HepG2 (cell line): ENCODE results near the gene TXNRD2. TPM values are rescaled to one million over a fixed set of nuclear protein-coding genes. Genes with fewer than 3 reads are reported as not detected.

ENCODE experiments used
- DNMT3B ChIP-seq: conservative IDR thresholded peaks from 2 replicates; pipeline ENCODE4 v1.6.1; 2016; ENCODE audit warnings: missing biosample characterization, control low read depth
- ELF3 ChIP-seq: IDR thresholded peaks from 2 replicates; pipeline ENCODE4 v1.6.1; 2016; ENCODE audit warnings: missing genetic modification reagents, missing compliant biosample characterization
- FOXJ3 ChIP-seq: sonication (generic); formaldehyde crosslinking; IDR thresholded peaks from 2 replicates; pipeline ENCODE4 v1.4.0; 2020; ENCODE audit warnings: missing genetic modification reagents, mild to moderate bottlenecking, borderline replicate concordance
- GATAD1 ChIP-seq: IDR thresholded peaks from 2 replicates; pipeline ENCODE4 v1.6.1; 2016; ENCODE audit warnings: missing genetic modification reagents, missing compliant biosample characterization
- GATAD2A ChIP-seq: IDR thresholded peaks from 2 replicates; pipeline ENCODE4 v1.6.1; 2016
- ISL2 ChIP-seq: sonication (generic); formaldehyde crosslinking; IDR thresholded peaks from 2 replicates; pipeline ENCODE4 v1.5.0; 2020; ENCODE audit warnings: missing genetic modification reagents
- KDM1A ChIP-seq: IDR thresholded peaks from 2 replicates; pipeline ENCODE4 v1.6.1; 2016; ENCODE audit warnings: missing compliant biosample characterization
- LCORL ChIP-seq, 2 experiments: fragments of 450-650 bp in 1 of 2; sonication (generic) in 1 of 2; formaldehyde crosslinking in 1 of 2; IDR thresholded peaks; 2 replicates each; pipeline versions ENCODE4 v1.5.0 to v1.6.1; 2017 to 2020; ENCODE audit warnings: antibody characterized with exemption in 1 of 2, missing genetic modification reagents in 1 of 2
- MAX ChIP-seq: IDR thresholded peaks from 2 replicates; pipeline ENCODE4 v1.6.1; 2012; ENCODE audit warnings: inconsistent platforms
- MEF2D ChIP-seq: sonication (generic); formaldehyde crosslinking; IDR thresholded peaks from 2 replicates; pipeline ENCODE4 v1.5.1; 2020; ENCODE audit warnings: mild to moderate bottlenecking, missing genetic modification reagents
- MEIS2 ChIP-seq: sonication (generic); formaldehyde crosslinking; IDR thresholded peaks from 2 replicates; pipeline ENCODE4 v1.9.0; 2021; ENCODE audit warnings: mild to moderate bottlenecking, missing genetic modification reagents
- PAXIP1 ChIP-seq: sonication (generic); formaldehyde crosslinking; conservative IDR thresholded peaks from 2 replicates; pipeline ENCODE4 v1.4.0; 2020; ENCODE audit warnings: mild to moderate bottlenecking, missing genetic modification reagents, moderate library complexity
- SPEN ChIP-seq: sonication (generic); formaldehyde crosslinking; IDR thresholded peaks from 2 replicates; pipeline ENCODE4 v1.5.1; 2020; ENCODE audit warnings: low read depth, mild to moderate bottlenecking, missing genetic modification reagents
- TEAD3 ChIP-seq: optimal IDR thresholded peaks from 2 replicates; pipeline ENCODE3; 2016; ENCODE audit warnings: borderline replicate concordance
- ZBTB42 ChIP-seq: sonication (generic); formaldehyde crosslinking; IDR thresholded peaks from 2 replicates; pipeline ENCODE4 v1.5.0; 2020; ENCODE audit warnings: mild to moderate bottlenecking, missing genetic modification reagents
- ZNF331 ChIP-seq: sonication (generic); formaldehyde crosslinking; IDR thresholded peaks from 2 replicates; pipeline ENCODE4 v1.4.0; 2020; ENCODE audit warnings: missing genetic modification reagents
- ZNF33A ChIP-seq: sonication (generic); formaldehyde crosslinking; IDR thresholded peaks from 2 replicates; pipeline ENCODE4 v1.5.1; 2020; ENCODE audit warnings: missing genetic modification reagents, mild to moderate bottlenecking, moderate library complexity, borderline replicate concordance
- ZNF501 ChIP-seq: sonication (generic); formaldehyde crosslinking; IDR thresholded peaks from 2 replicates; pipeline ENCODE4 v1.5.1; 2020; ENCODE audit warnings: mild to moderate bottlenecking, moderate library complexity, missing genetic modification reagents
- polyA plus RNA-seq, 8 experiments: library from polyadenylated mRNA; depleted of rRNA in 3 of 8; stranded (reverse) in 7 of 8; unstranded in 1 of 8; fragments of >200 nt; fragmentation: Illumina TruSeq in 4 of 8; extraction: Trizol in 4 of 8; gene quantifications; 2 replicates each; pipeline versions ENCODE4 v1.2.1 to v1.2.3, GENCODE V29; 2011 to 2016; ENCODE audit warnings: low read depth in 4 of 8, missing spikeins in 1 of 8, mixed read lengths in 1 of 8; ENCODE audit not compliant: insufficient read depth in 1 of 8
- total RNA-seq, 5 experiments: library from RNA; depleted of rRNA; stranded (reverse); fragments of >200 nt; fragmentation: Illumina TruSeq; extraction: Trizol; gene quantifications; 2 replicates each; pipeline ENCODE4 v1.2.3, GENCODE V29; 2016; ENCODE audit warnings: low read depth in 1 of 5
- TF ChIP-seq, protein P1 (sequence below): sonication (generic); formaldehyde crosslinking; IDR thresholded peaks from 2 replicates; pipeline ENCODE4 v1.8.0; 2022; ENCODE audit warnings: mild to moderate bottlenecking, missing genetic modification reagents, moderate library complexity
- TF ChIP-seq, protein P2 (sequence below): IDR thresholded peaks from 2 replicates; pipeline ENCODE4 v1.4.0; 2020; ENCODE audit warnings: mild to moderate bottlenecking, missing genetic modification reagents
- TF ChIP-seq, protein P3 (sequence below): IDR thresholded peaks from 2 replicates; pipeline ENCODE4 v1.6.1; 2018; ENCODE audit warnings: missing genetic modification reagents, mild to moderate bottlenecking, missing compliant biosample characterization

The TXNRD2 gene
- total and polyA plus RNA-seq, 2 of the 13 experiments (the other 11 are each of a cell fraction or from before 2014, with no cell fraction given): 17.5 to 18.6 TPM

- TF ChIP-seq PAXIP1 (CRISPR knock-in tag): peak; percentile 75
- TF ChIP-seq, protein P1, sequence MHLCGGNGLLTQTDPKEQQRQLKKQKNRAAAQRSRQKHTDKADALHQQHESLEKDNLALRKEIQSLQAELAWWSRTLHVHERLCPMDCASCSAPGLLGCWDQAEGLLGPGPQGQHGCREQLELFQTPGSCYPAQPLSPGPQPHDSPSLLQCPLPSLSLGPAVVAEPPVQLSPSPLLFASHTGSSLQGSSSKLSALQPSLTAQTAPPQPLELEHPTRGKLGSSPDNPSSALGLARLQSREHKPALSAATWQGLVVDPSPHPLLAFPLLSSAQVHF: no peak
- 0 out of 2 replicates have a peak, but pooled peaks have one; percentile 34 for TF ChIP-seq GATAD2A (CRISPR knock-in tag)
- peak; percentile 26; the same call in 1 of the 2 replicates for TF ChIP-seq SPEN (CRISPR knock-in tag)
- no peak for TF ChIP-seq FOXJ3 (CRISPR knock-in tag)
- TF ChIP-seq ZBTB42 (CRISPR knock-in tag): no peak
- TF ChIP-seq DNMT3B: no peak
- TF ChIP-seq ZNF501: 0 out of 2 replicates have a peak, but pooled peaks have one; percentile 0
- TF ChIP-seq ELF3 (CRISPR knock-in tag): peak; percentile 41; the same call in 1 of the 2 replicates
- no peak for TF ChIP-seq LCORL (IDR thresholded peaks at IDR 0.05)
- peak; percentile 45; the same call in 1 of the 2 replicates for TF ChIP-seq LCORL (CRISPR knock-in tag; IDR thresholded peaks at IDR 0.05)
- TF ChIP-seq MEIS2 (CRISPR knock-in tag): 0 out of 2 replicates have a peak, but pooled peaks have one; percentile 45
- TF ChIP-seq GATAD1: no peak
- TF ChIP-seq ISL2: 0 out of 2 replicates have a peak, but pooled peaks have one; percentile 25
- peak; percentile 40 for TF ChIP-seq TEAD3
- TF ChIP-seq MEF2D (CRISPR knock-in tag): 0 out of 2 replicates have a peak, but pooled peaks have one; percentile 25
- TF ChIP-seq MAX: peak; percentile 45; the same call in 1 of the 2 replicates
- TF ChIP-seq, protein P2, sequence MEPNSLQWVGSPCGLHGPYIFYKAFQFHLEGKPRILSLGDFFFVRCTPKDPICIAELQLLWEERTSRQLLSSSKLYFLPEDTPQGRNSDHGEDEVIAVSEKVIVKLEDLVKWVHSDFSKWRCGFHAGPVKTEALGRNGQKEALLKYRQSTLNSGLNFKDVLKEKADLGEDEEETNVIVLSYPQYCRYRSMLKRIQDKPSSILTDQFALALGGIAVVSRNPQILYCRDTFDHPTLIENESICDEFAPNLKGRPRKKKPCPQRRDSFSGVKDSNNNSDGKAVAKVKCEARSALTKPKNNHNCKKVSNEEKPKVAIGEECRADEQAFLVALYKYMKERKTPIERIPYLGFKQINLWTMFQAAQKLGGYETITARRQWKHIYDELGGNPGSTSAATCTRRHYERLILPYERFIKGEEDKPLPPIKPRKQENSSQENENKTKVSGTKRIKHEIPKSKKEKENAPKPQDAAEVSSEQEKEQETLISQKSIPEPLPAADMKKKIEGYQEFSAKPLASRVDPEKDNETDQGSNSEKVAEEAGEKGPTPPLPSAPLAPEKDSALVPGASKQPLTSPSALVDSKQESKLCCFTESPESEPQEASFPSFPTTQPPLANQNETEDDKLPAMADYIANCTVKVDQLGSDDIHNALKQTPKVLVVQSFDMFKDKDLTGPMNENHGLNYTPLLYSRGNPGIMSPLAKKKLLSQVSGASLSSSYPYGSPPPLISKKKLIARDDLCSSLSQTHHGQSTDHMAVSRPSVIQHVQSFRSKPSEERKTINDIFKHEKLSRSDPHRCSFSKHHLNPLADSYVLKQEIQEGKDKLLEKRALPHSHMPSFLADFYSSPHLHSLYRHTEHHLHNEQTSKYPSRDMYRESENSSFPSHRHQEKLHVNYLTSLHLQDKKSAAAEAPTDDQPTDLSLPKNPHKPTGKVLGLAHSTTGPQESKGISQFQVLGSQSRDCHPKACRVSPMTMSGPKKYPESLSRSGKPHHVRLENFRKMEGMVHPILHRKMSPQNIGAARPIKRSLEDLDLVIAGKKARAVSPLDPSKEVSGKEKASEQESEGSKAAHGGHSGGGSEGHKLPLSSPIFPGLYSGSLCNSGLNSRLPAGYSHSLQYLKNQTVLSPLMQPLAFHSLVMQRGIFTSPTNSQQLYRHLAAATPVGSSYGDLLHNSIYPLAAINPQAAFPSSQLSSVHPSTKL (CRISPR knock-in tag): peak; percentile 51
- TF ChIP-seq, protein P3, sequence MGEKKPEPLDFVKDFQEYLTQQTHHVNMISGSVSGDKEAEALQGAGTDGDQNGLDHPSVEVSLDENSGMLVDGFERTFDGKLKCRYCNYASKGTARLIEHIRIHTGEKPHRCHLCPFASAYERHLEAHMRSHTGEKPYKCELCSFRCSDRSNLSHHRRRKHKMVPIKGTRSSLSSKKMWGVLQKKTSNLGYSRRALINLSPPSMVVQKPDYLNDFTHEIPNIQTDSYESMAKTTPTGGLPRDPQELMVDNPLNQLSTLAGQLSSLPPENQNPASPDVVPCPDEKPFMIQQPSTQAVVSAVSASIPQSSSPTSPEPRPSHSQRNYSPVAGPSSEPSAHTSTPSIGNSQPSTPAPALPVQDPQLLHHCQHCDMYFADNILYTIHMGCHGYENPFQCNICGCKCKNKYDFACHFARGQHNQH (CRISPR knock-in tag): no peak
- TF ChIP-seq KDM1A (CRISPR knock-in tag): peak; percentile 39; the same call in 1 of the 2 replicates
- TF ChIP-seq ZNF33A (CRISPR knock-in tag): no peak
- peak; percentile 16; the same call in 1 of the 2 replicates for TF ChIP-seq ZNF331
Observed at GRCh38 chr22:19840955-19841640, 100.5 kb downstream of the TXNRD2 start (continued).
